Endothelial cell of umbilical vein (primary cell): Measurements from ENCODE around the gene PFN3. TPM values are rescaled to one million over a fixed set of nuclear protein-coding genes. Genes with fewer than 3 reads are reported as not detected.

Experiments used
- BruUV-seq: library from RNA; stranded (reverse); fragments of 400-500 nt; replicated peaks from 2 replicates; lab custom pipeline; 2021; lab: Mats Ljungman, UMichigan
- CTCF ChIA-PET: fragments of 300-600, 350-600 bp; sonication (Branson Sonifier 250); formaldehyde crosslinking; loops from one replicate; lab custom pipeline; 2021; ENCODE audit warnings: antibody characterized with exemption, inconsistent platforms; lab: Charles Lee
- POLR2A ChIA-PET: fragments of 300-600, 350-600 bp; sonication (Branson Sonifier 250); formaldehyde crosslinking; loops from one replicate; lab custom pipeline; 2021; ENCODE audit warnings: antibody characterized with exemption, inconsistent platforms; lab: Charles Lee
- DNase-seq: peaks from one replicate; pipeline ENCODE4 v3.0.0-alpha.2; 2011; ENCODE audit warnings: low read depth, low spot score
- FAIRE-seq: peaks from 2 replicates; lab custom pipeline; 2011; peaks lifted over from hg19 to GRCh38; lab: Jason Lieb, UNC
- H2AFZ ChIP-seq: 2 replicates; pipeline ENCODE4 v1.6.0; 2012; ENCODE audit warnings: low read depth, low read length, control low read depth, inconsistent platforms
- H3K27ac ChIP-seq: 2 replicates; pipeline ENCODE4 v1.5.1; 2011; ENCODE audit warnings: low read depth, mild to moderate bottlenecking, control low read depth, low read length, moderate library complexity; ENCODE audit not compliant: insufficient read depth
- H3K27me3 ChIP-seq, 2 experiments: 2 replicates each; pipeline versions ENCODE4 v1.6.0 to v1.6.1; 2011; ENCODE audit warnings: low read length in 2 of 2, mixed read lengths in 1 of 2; ENCODE audit not compliant: control insufficient read depth in 2 of 2, insufficient read depth in 2 of 2
- H3K36me3 ChIP-seq, 2 experiments: 2 replicates in 1 of 2; 3 replicates in 1 of 2; pipeline ENCODE4 v1.5.1; 2011; ENCODE audit warnings: low read length in 2 of 2, mild to moderate bottlenecking in 1 of 2, moderate library complexity in 1 of 2; ENCODE audit not compliant: control insufficient read depth in 2 of 2, insufficient read depth in 2 of 2; ENCODE audit errors: extremely low read depth in 1 of 2
- H3K4me1 ChIP-seq: 3 replicates; pipeline ENCODE4 v1.5.1; 2011; ENCODE audit warnings: mild to moderate bottlenecking, low read length; ENCODE audit not compliant: control insufficient read depth, insufficient read depth; ENCODE audit errors: extremely low read depth
- H3K4me2 ChIP-seq: 2 replicates; pipeline ENCODE4 v1.6.1; 2011; ENCODE audit warnings: low read length, control low read depth, mixed read lengths; ENCODE audit not compliant: insufficient read depth
- H3K4me3 ChIP-seq, 3 experiments: fragments of 200-600 bp in 1 of 3; sonication (generic), shearing (Covaris generic) in 1 of 3; replicated peaks in 1 of 3; 2 replicates each; pipeline ENCODE4 v1.5.1; 2011 to 2016; ENCODE audit warnings: control low read depth in 3 of 3, low read length in 3 of 3, mild to moderate bottlenecking in 2 of 3, inconsistent platforms in 1 of 3, low read depth in 1 of 3, moderate library complexity in 1 of 3; ENCODE audit not compliant: insufficient read depth in 1 of 3
- H3K79me2 ChIP-seq: 2 replicates; pipeline ENCODE4 v1.6.0; 2012; ENCODE audit warnings: low read length, inconsistent platforms; ENCODE audit not compliant: control insufficient read depth, insufficient read depth
- H3K9ac ChIP-seq: replicated peaks from 2 replicates; pipeline ENCODE3; 2011; ENCODE audit warnings: low read length, control low read depth; ENCODE audit not compliant: insufficient read depth; ENCODE audit errors: extremely low read depth
- H3K9me1 ChIP-seq: replicated peaks from 3 replicates; pipeline ENCODE4 v1.6.0; 2011; ENCODE audit warnings: mild to moderate bottlenecking, low read length; ENCODE audit not compliant: control insufficient read depth, insufficient read depth; ENCODE audit errors: extremely low read depth
- H3K9me3 ChIP-seq: replicated peaks from 2 replicates; pipeline ENCODE4 v1.5.1; 2012; ENCODE audit warnings: low read length, inconsistent platforms; ENCODE audit not compliant: control insufficient read depth, insufficient read depth
- H4K20me1 ChIP-seq: replicated peaks from 2 replicates; pipeline ENCODE3; 2011; ENCODE audit warnings: mild to moderate bottlenecking, low read length; ENCODE audit not compliant: control insufficient read depth, insufficient read depth; ENCODE audit errors: extremely low read depth
- EZH2 ChIP-seq: IDR thresholded peaks from 2 replicates; pipeline ENCODE4 v1.6.1; 2012; ENCODE audit warnings: borderline replicate concordance, low read depth, mild to moderate bottlenecking, moderate library complexity, low read length, inconsistent platforms; ENCODE audit not compliant: severe bottlenecking
- FOS ChIP-seq: IDR thresholded peaks from 2 replicates; pipeline ENCODE4 v1.6.1; 2011; ENCODE audit warnings: mild to moderate bottlenecking, low read length, moderate library complexity, borderline replicate concordance; ENCODE audit not compliant: insufficient read depth
- GATA2 ChIP-seq: IDR thresholded peaks from 2 replicates; pipeline ENCODE4 v1.7.0; 2011; ENCODE audit warnings: low read depth, mild to moderate bottlenecking, moderate library complexity, mixed read lengths, low read length; ENCODE audit not compliant: insufficient read length, insufficient read depth
- JUN ChIP-seq: IDR thresholded peaks from 2 replicates; pipeline ENCODE4 v1.6.1; 2011; ENCODE audit warnings: borderline replicate concordance, low read depth; ENCODE audit not compliant: insufficient read length, insufficient read depth
- MYC ChIP-seq: IDR thresholded peaks from one replicate; pipeline ENCODE4 v1.6.1; 2011; ENCODE audit warnings: mild to moderate bottlenecking, low read depth, low read length
- POLR2A ChIP-seq: IDR thresholded peaks from 2 replicates; pipeline ENCODE4 v1.6.1; 2012; ENCODE audit warnings: low read depth, mild to moderate bottlenecking, control low read depth, low read length
- POLR2AphosphoS5 ChIP-seq: IDR thresholded peaks from 2 replicates; pipeline ENCODE4 v1.6.1; 2012; ENCODE audit warnings: low read depth, mild to moderate bottlenecking, control low read depth, low read length, moderate library complexity; ENCODE audit not compliant: insufficient read depth
- dilution Hi-C: fragments of 300-500 bp; cut with MboI; formaldehyde crosslinking; loops from one replicate; pipeline ENCODE4 v1.15.0; 2019; ENCODE audit warnings: low sequenced_read_pairs; ENCODE audit not compliant: extremely low pct_ligation_motif_present
- intact Hi-C: fragments of 100-400 bp; cut with micrococcal nuclease; formaldehyde crosslinking; loops from one replicate; pipeline ENCODE4 v1.10.0; 2022
- polyA plus RNA-seq, 4 experiments: library from polyadenylated mRNA; depleted of rRNA in 3 of 4; stranded (reverse) in 3 of 4; unstranded in 1 of 4; fragments of >200 nt; gene quantifications; 2 replicates each; pipeline versions ENCODE4 v1.2.1 to v1.2.3, GENCODE V29; 2011 to 2012; ENCODE audit warnings: missing spikeins in 1 of 4
- total RNA-seq: library from RNA; stranded (reverse); gene quantifications from 2 replicates; pipeline ENCODE4 v1.2.3, GENCODE V29; 2021
- TF ChIP-seq, protein P1 (sequence below), 2 donors: IDR thresholded peaks; 1 replicate in 1 of 2; 2 replicates in 1 of 2; pipeline ENCODE4 v1.5.1; 2011; ENCODE audit warnings: low read length in 2 of 2, mild to moderate bottlenecking in 2 of 2, moderate library complexity in 2 of 2, control low read depth in 1 of 2, inconsistent platforms in 1 of 2, low read depth in 1 of 2; ENCODE audit not compliant: insufficient read depth in 1 of 2; ENCODE audit errors: extremely low read depth in 1 of 2
- TF ChIP-seq, protein P2 (sequence below): IDR thresholded peaks from 2 replicates; pipeline ENCODE4 v1.6.1; 2011; ENCODE audit not compliant: insufficient read depth, insufficient read length

The PFN3 gene
- total and polyA plus RNA-seq, 2 donors (not counting 3 experiments of a cell fraction or from before 2014, with no cell fraction given), result not detected

DNA sequence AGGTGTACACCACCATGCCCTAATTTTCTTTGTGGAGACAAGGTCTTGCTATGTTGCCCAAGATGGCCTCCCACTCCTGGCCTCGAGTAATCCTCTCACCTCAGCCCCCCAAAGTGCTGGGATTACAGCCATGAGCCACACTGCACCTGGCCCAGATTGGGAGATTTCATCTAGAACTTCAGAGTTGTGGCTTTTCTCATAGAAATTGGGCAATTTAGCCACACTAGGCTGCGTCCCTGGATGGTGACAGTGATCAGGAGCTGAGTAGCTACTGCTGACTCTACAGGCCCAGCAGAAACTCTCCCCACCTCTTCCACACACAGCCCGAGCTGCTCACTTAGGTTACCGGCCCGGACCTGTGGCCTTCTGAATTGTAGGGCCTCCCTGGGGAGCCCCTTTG, 7.7 kb downstream of the PFN3 start:
- FAIRE-seq (no peak), DNase-seq (no peak)
- POLR2A ChIA-PET, result no interaction called here
- Histone ChIP-seq H3K27me3 (no peaks in the 10 kb centered on the region), H3K4me1 (no peaks in the 10 kb centered on the region), H3K36me3 (no peaks in the 10 kb centered on the region), H3K9me3 (no peaks in the 10 kb centered on the region), H3K4me2 (no peak overlapping the region), H2AFZ (no peak overlapping the region), H3K4me3 (no peak overlapping the region), H3K9me1 (no peaks in the 10 kb centered on the region), H3K9ac (no peak overlapping the region), H3K27ac (no peak overlapping the region), H4K20me1 (no peaks in the 10 kb centered on the region), H3K79me2 (no peaks in the 10 kb centered on the region)
- CTCF ChIA-PET, result interaction anchor here (0.9 to 5.7 kb wide), 6 partner anchors 10 to 109 kb away, joined by 3 to 246 read pairs (median 4); partner anchors contain the start of gene PRR7
- BruUV-seq, result no TSS peak
- TF ChIP-seq MYC, result no peak
- TF ChIP-seq EZH2, result no peak
- TF ChIP-seq, protein P1, sequence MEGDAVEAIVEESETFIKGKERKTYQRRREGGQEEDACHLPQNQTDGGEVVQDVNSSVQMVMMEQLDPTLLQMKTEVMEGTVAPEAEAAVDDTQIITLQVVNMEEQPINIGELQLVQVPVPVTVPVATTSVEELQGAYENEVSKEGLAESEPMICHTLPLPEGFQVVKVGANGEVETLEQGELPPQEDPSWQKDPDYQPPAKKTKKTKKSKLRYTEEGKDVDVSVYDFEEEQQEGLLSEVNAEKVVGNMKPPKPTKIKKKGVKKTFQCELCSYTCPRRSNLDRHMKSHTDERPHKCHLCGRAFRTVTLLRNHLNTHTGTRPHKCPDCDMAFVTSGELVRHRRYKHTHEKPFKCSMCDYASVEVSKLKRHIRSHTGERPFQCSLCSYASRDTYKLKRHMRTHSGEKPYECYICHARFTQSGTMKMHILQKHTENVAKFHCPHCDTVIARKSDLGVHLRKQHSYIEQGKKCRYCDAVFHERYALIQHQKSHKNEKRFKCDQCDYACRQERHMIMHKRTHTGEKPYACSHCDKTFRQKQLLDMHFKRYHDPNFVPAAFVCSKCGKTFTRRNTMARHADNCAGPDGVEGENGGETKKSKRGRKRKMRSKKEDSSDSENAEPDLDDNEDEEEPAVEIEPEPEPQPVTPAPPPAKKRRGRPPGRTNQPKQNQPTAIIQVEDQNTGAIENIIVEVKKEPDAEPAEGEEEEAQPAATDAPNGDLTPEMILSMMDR (IDR thresholded peaks at IDR 0.05; ENCODE audit: extremely low read depth in 1 of 2, insufficient read depth in 1 of 2, low read depth in 1 of 2, low read length in 2 of 2), result no peak
- no peak for TF ChIP-seq JUN
- TF ChIP-seq POLR2AphosphoS5, result no peak
- TF ChIP-seq GATA2, result no peak
- TF ChIP-seq POLR2A, result no peak
- TF ChIP-seq FOS, result no peak
- TF ChIP-seq, protein P2, sequence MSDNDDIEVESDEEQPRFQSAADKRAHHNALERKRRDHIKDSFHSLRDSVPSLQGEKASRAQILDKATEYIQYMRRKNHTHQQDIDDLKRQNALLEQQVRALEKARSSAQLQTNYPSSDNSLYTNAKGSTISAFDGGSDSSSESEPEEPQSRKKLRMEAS, result no peak
- intact Hi-C loops, result loop anchor here (5.0 kb wide), 1 partner anchor 280 kb away; no protein-coding TSS in a partner anchor
- dilution Hi-C loops, result no loop called here
